ENCODE measurements around the gene LITAF. TPM values are rescaled to one million over a fixed set of nuclear protein-coding genes. Genes with fewer than 3 reads are reported as not detected.
"Not testable (repeated sequence)": the region's sequence is repeated elsewhere in the genome, so short reads cannot be mapped to it uniquely, and the experiment has no call there.

LITAF gene
- total RNA-seq, 1 experiment from 2014 or later = 120 TPM

GRCh38 chr16:11599579-11599978 is 12.9 kb upstream of the LITAF start:
- no peak for DNase-seq (ENCODE audit: low spot score)

- DNase-seq (ENCODE audit: low spot score) = peak; percentile 56
Measured at GRCh38 chr16:11597235-11598095, 10.7 kb upstream of the LITAF start.

DNA sequence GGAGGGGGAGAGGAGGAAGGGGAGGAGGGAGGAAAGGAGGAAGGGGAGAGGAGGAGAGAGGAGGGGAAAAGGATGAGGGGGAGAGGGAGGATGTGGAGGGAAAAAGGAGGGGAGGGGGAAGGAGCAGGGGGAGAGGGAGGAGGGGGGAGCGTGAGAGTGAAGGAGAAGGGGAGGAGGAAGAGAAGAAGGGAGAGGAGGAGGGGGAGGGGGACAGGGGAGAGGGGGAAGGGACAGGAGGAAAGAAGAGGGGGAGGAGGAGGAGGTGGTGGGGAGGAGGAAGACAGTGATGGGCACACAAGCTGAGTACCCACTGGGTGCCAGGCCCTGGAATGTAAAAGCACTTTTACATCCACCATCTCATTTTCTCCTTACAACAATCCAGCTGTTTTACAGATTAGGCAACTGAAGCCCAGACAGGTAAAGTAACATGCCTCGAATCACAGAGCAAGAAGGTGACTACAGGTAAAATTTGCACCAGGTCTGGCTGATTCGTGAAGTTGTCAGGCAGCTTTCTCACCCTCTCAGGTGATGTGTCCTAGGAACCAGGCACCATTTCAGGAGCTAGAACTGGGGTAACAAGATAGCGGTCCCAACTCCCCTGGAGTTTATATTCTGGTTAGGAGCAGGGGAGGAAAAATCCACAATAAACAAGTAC is 10.0 kb upstream of the LITAF start:
- DNase-seq (ENCODE audit: low spot score) = no peak

- DNase-seq (ENCODE audit: low spot score) = no peak
Measured at GRCh38 chr16:11593581-11593980, 6.9 kb upstream of the LITAF start.

- DNase-seq (ENCODE audit: low spot score) = not testable (repeated sequence)
Measured at GRCh38 chr16:11593076-11593475, 6.4 kb upstream of the LITAF start.

- DNase-seq (ENCODE audit: low spot score) = not testable (repeated sequence)
Measured at GRCh38 chr16:11591630-11592029, 4.9 kb upstream of the LITAF start.

GRCh38 chr16:11589198-11589550 is 2.5 kb upstream of the LITAF start:
- DNase-seq (ENCODE audit: low spot score) = no peak

- DNase-seq (ENCODE audit: low spot score) = no peak
Measured at GRCh38 chr16:11588321-11589197, 1.8 kb upstream of the LITAF start.

DNA sequence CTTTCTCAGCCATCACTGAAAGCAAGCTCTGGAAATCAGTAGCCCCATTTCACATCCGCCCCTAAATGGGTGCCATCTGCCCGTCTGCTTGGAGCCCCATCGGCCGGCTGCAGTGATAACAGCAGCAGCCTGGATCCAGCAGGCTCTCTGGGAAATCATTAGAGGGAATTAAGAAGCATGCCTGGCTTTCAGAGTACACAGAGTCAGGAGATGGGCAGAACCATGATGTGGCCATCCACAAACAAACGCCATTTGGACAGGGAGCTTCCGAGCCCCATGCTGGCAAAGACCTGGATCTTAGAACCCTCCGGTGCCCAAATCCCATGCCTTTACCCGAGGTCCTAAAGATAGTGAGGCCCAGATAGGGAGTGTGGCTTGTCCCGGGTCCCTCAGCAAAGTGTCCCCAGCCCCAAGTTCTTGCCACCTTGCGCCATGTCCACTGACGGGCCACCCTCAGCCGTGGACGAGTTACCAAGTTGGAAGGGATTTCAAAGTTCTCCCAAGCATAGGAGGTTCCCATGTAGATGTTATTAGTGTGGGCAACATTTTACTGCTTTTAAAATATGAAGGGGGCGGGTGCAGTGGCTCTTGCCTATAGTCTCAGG is 1.0 kb upstream of the LITAF start:
- no peak for DNase-seq (ENCODE audit: low spot score)

DNA sequence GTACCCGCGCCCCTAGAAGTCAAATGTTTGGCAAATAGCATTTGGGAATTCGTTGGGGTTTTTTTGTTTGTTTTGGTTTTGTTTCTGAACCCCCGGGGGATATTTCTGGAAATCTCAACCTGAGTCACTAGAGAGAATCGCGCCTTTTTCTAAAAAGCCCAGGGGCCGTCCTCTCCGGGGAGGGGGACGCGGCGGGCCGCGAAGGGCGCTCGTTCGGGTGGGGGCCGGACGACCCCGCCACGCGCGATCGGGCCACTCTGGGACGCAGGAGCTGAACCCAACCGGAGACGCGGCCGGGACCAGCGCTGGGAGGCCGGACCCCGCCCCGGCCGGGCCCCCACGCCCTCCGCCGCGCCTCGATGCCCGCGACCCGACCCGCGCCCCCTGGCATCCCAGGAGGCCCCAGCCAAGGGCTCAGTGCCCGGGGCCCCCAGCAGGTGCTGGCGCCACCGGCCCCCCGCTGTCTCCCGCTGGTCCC is 302 bp downstream of the LITAF start:
- DNase-seq (ENCODE audit: low spot score) = no peak

DNA sequence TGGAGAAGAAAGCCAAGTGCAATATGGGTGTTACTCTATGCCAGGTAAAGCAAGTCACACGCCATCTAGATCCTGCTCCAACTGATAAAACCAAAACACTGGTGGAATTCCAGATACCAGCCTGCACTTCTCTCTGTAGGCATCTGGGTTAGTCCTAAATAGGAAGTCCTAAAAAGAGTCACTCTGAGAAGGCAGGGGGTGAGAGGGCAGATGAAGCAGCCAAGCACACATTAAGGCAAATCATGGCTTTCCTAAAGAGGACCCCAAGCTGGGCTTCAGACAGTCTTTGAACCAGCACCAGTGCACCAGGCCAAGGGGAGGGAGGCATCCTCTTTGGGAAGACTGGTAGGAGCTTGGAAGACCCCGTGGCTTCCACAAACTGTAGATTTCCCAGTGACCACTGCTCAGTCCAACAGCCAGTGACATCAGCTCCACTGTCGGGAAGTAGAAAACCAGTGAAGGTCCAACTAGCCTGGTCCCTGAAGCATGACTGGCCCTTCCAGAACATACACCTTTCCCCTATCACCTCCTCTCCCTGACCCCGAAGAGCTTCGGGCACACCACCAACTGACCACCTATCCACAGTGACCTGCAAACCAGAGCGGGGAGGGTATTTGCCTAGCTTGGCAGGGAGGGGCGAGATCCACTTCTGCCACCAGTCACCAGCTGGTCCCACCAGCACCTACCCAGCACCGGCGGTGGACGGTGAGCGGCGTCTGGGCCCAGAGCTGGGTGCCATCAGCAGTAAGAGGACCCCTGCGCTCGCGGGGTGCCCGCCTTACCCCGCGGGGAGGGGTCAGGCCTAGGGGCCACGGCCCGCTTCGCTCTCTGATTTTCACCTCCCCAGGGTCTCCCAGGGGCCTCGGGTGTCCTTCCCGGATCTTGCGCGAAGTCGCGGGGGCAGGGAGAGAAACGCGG is 1.0 kb downstream of the LITAF start:
- no peak for DNase-seq (ENCODE audit: low spot score)

DNA sequence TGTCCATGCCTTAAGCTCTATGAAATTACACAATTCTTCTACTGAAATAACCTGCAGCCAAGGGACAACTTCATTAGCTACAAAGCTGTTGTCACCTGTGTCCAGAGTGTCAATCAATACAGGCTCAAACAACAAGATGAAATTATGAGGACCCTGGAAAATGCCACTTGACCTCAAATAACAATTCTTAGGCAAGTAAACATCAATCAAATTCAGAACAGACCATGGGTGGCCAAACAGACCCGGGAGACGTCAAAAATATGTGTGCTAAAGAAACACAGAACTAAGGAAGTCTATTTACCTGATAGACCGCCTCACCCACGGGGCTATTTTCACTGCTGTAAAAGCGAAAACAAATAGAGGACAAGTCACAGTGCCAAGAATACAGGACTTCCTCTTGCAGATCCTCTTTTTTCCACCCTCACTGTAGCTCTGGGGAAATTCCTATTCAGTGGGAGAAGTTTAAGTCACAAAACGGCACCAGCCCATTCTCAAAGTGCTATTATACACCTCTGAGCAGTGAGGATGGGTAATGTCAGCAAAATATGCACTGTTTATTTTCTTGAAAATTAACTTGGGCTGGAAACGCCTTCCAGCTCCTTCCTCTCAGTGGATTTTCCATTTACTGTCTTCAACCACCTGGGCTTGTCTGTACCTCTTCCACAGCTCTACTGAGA is 2.7 kb downstream of the LITAF start:
- no peak for DNase-seq (ENCODE audit: low spot score)

DNA sequence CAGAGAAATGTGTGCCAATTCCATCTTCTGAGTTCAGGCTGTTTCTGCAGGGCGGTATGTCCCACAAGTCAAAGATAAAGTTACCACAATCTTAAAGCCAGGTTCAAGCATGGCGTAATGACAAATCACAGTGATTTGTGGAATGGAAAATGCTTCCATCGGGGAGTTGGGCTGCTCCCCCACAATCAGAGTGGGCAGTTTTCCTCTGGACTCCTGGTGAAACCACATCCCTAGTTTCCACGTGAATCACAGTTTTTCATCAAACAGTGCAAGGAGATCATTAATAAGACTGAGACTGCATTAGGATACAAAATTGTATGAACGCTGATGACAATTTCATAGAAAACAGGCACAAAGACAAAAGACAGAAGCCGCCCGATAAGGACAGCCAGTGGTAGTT is 3.6 kb downstream of the LITAF start:
- no peak for DNase-seq (ENCODE audit: low spot score)

GRCh38 chr16:11582157-11582814 is 4.4 kb downstream of the LITAF start:
- no peak for DNase-seq (ENCODE audit: low spot score)

DNA sequence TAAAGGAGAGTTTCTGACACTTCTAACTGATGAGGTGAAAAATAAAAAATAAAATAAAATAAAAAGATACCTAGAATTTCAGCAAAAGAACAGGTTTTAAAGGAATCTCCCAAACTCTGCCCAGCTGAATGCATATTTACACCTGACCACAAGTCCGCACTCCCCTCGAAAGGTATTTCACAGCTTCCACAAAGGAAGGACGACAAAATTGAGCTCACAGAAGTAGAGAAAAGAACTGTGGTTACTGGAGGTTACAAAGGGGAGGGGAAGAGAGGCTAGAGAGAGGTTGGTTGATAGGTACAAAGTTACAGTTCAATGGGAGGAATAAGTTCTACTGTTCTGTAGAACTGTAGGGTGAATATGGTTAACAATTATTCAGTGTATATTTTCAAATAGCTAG is 5.0 kb downstream of the LITAF start:
- DNase-seq (ENCODE audit: low spot score) = no peak

GRCh38 chr16:11580451-11581086 is 6.2 kb downstream of the LITAF start:
- DNase-seq (ENCODE audit: low spot score) = no peak

DNA sequence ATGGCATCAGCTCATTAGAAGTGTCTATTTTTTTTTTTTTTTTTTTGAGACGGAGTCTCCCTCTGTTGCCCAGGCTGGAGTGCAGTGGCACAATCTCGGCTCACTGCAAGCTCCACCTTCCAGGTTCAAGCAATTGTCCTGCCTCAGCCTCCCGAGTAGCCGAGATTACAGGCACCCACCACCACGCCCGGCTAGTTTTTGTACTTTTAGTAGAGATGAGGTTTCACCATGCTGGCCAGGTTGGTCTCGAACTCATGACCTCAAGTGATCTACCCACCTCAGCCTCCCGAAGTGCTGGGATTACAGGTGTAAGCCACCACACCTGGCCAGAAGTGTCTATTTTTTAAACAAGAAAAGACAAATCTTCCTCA is 9.4 kb downstream of the LITAF start:
- not testable (repeated sequence) for DNase-seq (ENCODE audit: low spot score)

DNA sequence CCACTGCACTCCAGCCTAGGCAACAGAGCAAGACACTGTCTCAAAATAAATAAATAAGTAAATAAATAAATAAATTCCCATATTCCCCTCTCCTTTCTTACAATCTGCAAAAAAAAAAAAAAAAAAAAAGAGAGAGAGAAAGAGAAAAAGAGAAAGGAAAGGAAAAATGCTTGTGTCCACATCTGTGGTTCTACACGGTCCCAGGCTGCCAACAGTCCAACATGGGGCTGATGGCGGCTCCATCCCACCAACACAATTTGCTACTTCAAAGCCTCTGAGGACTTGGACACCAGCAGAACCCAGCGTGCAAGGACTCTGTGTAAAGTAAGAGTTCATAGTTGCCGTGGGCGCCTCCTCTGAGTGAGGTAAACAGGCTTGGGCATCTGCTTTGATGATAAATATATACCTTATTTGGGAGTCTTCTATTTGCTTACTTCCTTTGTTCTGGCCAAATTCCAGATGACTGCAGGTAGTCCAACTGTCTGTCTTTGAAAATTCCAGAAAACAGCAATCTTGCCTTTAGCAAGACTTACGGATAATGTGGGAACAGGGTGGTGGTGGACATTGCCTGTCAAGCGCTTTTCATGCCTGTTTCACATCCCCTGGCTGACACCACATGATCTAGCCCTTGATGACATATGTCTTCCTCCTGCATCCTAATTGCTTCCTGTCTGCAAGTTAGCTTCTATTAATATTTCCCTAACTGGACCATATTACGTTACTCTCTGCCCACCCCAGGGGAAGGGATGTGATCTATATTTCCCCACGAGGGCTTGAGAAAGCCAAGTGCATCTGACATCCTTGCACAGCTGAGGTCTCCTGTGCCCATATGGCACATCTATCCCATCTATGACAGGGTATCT is 10.1 kb downstream of the LITAF start:
- DNase-seq (ENCODE audit: low spot score) = no peak

All from H4 (cell line).